Tibial artery (tissue), 4 donors: ENCODE results near the gene DEFB121.
"Not testable (repeated sequence)": the region's sequence is repeated elsewhere in the genome, so short reads cannot be mapped to it uniquely, and the experiment has no call there.

Experiments
- DNase-seq, 2 donors: peaks; one replicate each; pipeline ENCODE4 v3.0.0-alpha.2; 2019
- H3K27ac ChIP-seq, 2 donors: fragments of 200-600 bp; sonication (generic) in 1 of 2; 1 replicate in 1 of 2; 2 replicates in 1 of 2; pipeline ENCODE4 v1.5.1; 2018 to 2019; ENCODE audit warnings: mild to moderate bottlenecking in 1 of 2
- H3K27me3 ChIP-seq, 2 donors: fragments of 200-600 bp; sonication (generic) in 1 of 2; one replicate each; pipeline versions ENCODE4 v1.5.1 to v1.6.0; 2016 to 2019
- H3K36me3 ChIP-seq, 3 donors: fragments of 200-600 bp; sonication (generic) in 2 of 3; one replicate each; pipeline ENCODE4 v1.5.1; 2016 to 2019; ENCODE audit warnings: mild to moderate bottlenecking in 2 of 3
- H3K4me1 ChIP-seq, 4 donors: fragments of 200-600 bp; sonication (generic) in 2 of 4; 1 replicate in 3 of 4; 2 replicates in 1 of 4; pipeline ENCODE4 v1.5.1; 2016 to 2019
- H3K4me3 ChIP-seq, 2 donors: fragments of 200-600 bp; sonication (generic) in 1 of 2; 1 replicate in 1 of 2; 2 replicates in 1 of 2; pipeline ENCODE4 v1.5.1; 2018 to 2019; ENCODE audit warnings: mild to moderate bottlenecking in 2 of 2
- H3K9me3 ChIP-seq, 3 donors: fragments of 200-600 bp; sonication (generic) in 1 of 3; one replicate each; pipeline ENCODE4 v1.5.1; 2016 to 2019
- intact Hi-C: fragments of 100-400 bp; cut with DNase I; formaldehyde crosslinking; loops from one replicate; pipeline ENCODE4 v1.15.0; 2023; ENCODE audit warnings: low total_unique reads
- TF ChIP-seq, protein P1 (sequence below), 2 experiments: fragments of 200-600 bp in 1 of 2; fragments of 450-650 bp in 1 of 2; IDR thresholded peaks; one replicate each; pipeline ENCODE4 v1.5.1; 2017 to 2019; ENCODE audit warnings: antibody characterized with exemption in 2 of 2, mild to moderate bottlenecking in 1 of 2, moderate library complexity in 1 of 2

The DEFB121 gene

DNA sequence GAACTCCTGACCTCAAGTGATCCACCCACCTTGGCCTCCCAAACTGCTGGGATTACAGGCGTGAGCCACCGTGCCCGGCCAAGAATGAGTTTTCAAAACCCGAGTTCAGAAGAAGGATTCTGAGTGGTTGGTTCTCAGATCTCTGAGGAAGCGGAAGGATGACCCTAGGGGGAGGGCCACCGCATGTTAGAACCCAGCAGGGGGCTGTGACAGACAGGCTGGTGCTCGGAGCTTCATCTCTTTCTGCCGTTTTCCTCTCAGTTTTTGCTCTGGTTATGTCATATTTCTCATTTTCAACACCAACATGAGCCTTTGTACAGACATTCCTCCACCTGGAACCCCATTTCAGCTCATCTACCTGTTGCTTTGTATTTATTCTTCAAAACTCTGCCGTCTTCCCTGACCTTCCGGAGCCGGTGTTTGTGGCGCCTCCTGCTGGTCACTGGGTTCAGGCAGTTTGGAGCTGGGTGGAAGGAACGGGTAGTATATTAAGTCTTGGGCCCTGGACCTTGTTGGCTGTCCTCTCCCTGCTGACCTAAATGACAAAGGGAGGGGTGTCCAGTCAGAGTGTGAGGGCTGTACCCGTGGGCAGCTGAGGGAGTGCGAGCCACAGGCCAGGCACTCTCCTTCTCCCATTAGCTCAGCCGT lies 34.1 kb upstream of the DEFB121 start, which contains the start of gene DEFB123:
Gene DEFB123, plus strand, starts transcription at position 621 of the 648 bp plus-strand sequence. CDS start 67 bp downstream, outside the sequence.
- Histone ChIP-seq H3K27me3 (peaks cover 0 to 4% of the 10 kb centered on the region in 2 donors), H3K36me3 (no peaks in the 10 kb centered on the region), H3K27ac (no peak within 1 kb of the TSS), H3K4me1 (no peaks in the 10 kb centered on the region), H3K4me3 (no peak within 1 kb of the TSS), H3K9me3 (no peaks in the 10 kb centered on the region)
- intact Hi-C loops = no loop called here
- no peak for DNase-seq
- TF ChIP-seq, protein P1, sequence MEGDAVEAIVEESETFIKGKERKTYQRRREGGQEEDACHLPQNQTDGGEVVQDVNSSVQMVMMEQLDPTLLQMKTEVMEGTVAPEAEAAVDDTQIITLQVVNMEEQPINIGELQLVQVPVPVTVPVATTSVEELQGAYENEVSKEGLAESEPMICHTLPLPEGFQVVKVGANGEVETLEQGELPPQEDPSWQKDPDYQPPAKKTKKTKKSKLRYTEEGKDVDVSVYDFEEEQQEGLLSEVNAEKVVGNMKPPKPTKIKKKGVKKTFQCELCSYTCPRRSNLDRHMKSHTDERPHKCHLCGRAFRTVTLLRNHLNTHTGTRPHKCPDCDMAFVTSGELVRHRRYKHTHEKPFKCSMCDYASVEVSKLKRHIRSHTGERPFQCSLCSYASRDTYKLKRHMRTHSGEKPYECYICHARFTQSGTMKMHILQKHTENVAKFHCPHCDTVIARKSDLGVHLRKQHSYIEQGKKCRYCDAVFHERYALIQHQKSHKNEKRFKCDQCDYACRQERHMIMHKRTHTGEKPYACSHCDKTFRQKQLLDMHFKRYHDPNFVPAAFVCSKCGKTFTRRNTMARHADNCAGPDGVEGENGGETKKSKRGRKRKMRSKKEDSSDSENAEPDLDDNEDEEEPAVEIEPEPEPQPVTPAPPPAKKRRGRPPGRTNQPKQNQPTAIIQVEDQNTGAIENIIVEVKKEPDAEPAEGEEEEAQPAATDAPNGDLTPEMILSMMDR (IDR thresholded peaks at IDR 0.05) = no peak

DNA sequence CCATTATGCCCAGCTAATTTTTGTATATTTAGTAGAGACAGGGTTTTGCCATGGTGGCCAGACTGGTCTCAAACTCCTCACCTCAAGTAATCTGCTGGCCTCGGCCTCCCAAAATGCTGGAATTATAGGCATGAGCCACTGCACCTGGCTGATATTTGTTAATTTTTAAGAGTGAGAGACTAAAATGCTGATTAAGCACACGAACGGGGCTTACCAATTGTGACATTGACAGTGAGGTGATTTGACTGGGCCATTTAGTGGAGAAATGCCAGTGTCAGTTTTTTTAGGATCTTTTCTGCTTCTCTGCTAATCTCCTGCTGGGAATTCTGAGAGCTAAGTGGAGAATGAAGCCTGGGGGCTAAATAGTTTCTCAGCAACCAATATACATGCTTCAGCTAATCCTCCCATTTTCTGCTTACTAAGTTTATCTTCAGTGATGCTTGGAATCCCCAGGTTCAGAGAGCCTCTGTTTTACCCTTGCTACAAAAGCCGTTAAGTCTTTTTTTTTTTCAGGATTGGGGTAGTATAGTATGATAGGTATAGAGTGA lies 24.6 kb upstream of the DEFB121 start:
- intact Hi-C loops = no loop called here
- Histone ChIP-seq H3K27me3 (no peaks in the 10 kb centered on the region), H3K4me1 (no peaks in the 10 kb centered on the region), H3K9me3 (peaks cover 0 to 9% (median 0%) of the 10 kb centered on the region in 3 donors), H3K4me3 (no peak overlapping the region), H3K27ac (no peak overlapping the region), H3K36me3 (no peaks in the 10 kb centered on the region)
- DNase-seq = no peak
- TF ChIP-seq, protein P1 (IDR thresholded peaks at IDR 0.05) = no peak

DNA sequence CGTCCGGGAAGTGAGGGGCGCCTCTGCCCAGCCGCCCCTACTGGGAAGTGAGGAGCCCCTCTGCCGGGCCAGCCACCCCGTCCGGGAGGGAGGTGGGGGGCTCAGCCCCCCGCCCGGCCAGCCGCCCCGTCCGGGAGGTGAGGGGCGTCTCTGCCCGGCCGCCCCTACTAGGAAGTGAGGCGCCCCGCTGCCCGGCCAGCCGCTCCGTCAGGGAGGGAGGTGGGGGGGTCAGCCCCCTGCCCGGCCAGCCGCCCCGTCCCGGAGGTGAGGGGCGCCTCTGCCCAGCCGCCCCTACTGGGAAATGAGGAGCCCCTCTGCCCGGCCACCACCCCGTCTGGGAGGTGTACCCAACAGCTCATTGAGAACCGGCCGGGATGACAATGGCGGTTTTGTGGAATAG lies 21.6 kb upstream of the DEFB121 start:
- H3K27ac ChIP-seq, H3K4me3 ChIP-seq, DNase-seq, intact Hi-C loops, H3K27me3 ChIP-seq, H3K9me3 ChIP-seq, H3K4me1 ChIP-seq, H3K36me3 ChIP-seq: not testable (repeated sequence)

DNA sequence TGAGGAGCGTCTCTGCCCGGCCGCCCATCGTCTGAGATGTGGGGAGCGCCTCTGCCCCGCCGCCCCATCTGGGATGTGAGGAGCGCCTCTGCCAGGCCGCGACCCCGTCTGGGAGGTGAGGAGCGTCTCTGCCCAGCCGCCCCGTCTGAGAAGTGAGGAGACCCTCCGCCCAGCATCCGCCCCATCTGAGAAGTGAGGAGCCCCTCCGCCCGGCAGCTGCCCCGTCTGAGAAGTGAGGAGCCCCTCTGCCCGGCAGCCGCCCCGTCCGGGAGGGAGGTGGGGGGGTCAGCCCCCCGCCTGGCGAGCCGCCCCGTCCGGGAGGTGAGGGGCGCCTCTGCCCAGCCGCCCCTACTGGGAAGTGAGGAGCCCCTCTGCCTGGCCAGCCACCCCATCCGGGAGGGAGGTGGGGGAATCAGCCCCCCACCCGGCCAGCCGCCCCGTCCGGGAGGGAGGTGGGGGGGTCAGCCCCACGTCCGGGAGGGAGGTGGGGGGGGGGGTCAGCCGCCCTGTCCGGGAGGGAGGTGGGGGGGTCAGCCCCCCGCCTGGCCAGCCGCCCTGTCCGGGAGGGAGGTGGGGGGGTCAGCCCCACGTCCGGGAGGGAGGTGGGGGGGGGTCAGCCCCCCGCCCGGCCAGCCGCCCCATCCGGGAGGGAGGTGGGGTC lies 21.0 kb upstream of the DEFB121 start:
- H3K27me3 ChIP-seq, intact Hi-C loops, DNase-seq, H3K4me1 ChIP-seq, H3K9me3 ChIP-seq, H3K4me3 ChIP-seq, H3K36me3 ChIP-seq, H3K27ac ChIP-seq: not testable (repeated sequence)

DNA sequence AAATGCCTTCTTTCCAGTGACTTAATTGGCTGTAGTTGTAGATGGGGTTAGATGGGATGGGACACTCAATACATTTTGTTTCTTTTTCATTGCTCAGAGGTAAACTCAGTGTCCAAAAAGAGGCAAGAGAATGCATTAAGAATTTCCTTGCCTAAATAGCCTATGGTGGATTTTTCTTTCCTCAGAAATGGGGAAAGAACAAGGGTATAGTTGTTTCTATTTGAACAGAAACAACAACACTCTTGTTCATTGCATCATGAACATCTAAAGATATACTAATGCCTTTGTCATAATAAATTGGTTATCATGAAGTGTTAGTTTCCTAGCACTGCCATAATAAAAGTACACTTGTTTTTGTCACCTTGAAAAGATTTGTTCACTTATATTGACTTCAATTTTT lies 19.8 kb upstream of the DEFB121 start:
- H3K9me3 ChIP-seq = peaks cover 0 to 9% (median 0%) of the 10 kb centered on the region in 3 donors
- intact Hi-C loops = no loop called here
- DNase-seq = no peak
- H3K36me3 ChIP-seq = no peaks in the 10 kb centered on the region
- H3K27ac ChIP-seq = no peak overlapping the region
- TF ChIP-seq, protein P1 (IDR thresholded peaks at IDR 0.05) = no peak
- H3K4me3 ChIP-seq = no peak overlapping the region
- peaks cover 0 to 3% of the 10 kb centered on the region in 2 donors for H3K27me3 ChIP-seq
- H3K4me1 ChIP-seq = no peaks in the 10 kb centered on the region

DNA sequence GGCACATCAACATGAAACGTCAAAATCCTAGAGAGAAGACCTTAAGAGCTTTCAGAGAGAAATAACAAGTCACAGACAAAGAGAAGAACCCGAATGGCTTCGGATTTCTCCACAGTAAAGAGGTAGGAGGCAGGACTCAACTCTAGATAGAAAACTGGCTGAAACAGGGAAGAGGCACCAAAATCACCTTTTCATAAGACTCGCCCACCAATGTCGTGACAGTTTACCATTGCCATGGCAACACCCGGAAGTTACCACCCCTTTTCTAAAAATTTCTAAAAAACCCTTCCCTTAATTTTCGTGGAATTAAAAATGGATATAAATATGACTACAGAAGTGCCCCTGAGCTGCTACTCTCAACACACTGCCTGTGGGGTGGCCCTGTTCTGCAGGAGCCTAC lies 12.3 kb upstream of the DEFB121 start:
- Histone ChIP-seq H3K36me3 (no peaks in the 10 kb centered on the region), H3K9me3 (no peaks in the 10 kb centered on the region), H3K27ac (no peak overlapping the region), H3K4me3 (no peak overlapping the region), H3K27me3 (no peaks in the 10 kb centered on the region), H3K4me1 (no peaks in the 10 kb centered on the region)
- TF ChIP-seq, protein P1 (IDR thresholded peaks at IDR 0.05) = no peak
- DNase-seq = no peak
- intact Hi-C loops = no loop called here
